ENCODE results near the gene GLB1L3.
"Not testable (repeated sequence)": the region's sequence is repeated elsewhere in the genome, so short reads cannot be mapped to it uniquely, and the experiment has no call there.

The GLB1L3 gene

DNA sequence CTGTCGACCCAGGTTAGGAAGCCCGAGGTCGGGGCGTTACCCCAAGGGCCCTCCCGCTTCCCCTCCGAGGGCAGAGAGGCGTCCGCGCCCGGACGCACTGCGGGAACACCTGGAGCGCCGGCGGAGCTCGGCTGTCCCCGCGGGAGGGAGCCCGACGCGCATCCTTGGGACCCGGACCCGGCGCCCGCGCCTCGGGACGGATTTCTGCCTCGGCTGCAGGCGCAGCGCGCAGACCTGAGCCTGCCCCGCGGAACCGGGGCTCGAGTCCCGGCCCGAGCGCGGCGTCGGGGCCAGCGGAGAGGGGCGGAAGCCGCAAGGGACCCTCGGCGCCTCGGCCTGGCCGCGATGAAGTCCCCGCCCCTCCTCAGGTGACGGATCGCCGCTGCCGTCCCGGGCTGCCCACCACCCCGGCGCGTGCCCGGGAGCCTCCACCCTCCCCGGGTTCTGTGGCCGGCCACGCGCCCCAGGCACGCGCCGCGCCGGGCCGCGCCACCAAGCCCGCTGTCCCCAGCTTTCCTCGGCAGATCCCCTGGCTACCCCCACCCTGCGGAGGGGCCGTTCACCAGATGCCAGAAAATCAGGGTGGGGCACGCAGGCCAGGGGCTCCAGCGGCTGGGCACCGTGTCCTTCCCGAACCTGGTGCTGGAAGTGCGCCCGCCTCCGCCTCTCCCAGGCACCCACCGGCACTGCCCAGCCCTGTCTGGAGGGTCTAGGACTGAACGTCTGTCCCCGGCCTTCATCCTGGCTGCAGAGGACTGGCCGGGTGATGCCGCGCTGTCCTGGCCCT, 410 bp downstream of the GLB1L3 start:
- no peak for DNase-seq

GRCh38 chr11:134277183-134278001, 1.2 kb downstream of the GLB1L3 start:
- DNase-seq = no peak

DNA sequence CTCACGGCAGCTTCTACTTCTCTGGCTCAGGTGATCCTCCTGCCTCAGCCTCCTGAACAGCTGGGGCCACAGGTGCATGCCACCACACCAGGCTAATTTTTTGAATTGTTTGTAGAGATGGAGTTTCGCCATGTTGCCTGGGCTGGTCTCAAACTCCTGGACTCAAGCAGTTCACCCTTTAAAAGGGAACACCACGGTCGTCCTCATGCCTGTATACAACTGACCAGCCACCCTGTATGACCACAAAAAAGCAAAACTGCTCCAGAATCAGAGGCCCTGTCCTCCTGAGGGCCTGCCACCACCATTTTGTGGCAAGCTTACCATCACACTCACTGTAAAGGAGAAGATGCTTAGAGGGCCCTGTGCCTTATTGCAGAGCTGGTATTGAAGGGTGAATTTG, 2.2 kb downstream of the GLB1L3 start:
- DNase-seq = no peak

GRCh38 chr11:134281635-134282034, 5.5 kb downstream of the GLB1L3 start:
- not testable (repeated sequence) for DNase-seq

- DNase-seq = no peak
Measured at GRCh38 chr11:134282121-134283045, 6.2 kb downstream of the GLB1L3 start.

GRCh38 chr11:134283461-134284230, 7.5 kb downstream of the GLB1L3 start:
- no peak for DNase-seq

DNA sequence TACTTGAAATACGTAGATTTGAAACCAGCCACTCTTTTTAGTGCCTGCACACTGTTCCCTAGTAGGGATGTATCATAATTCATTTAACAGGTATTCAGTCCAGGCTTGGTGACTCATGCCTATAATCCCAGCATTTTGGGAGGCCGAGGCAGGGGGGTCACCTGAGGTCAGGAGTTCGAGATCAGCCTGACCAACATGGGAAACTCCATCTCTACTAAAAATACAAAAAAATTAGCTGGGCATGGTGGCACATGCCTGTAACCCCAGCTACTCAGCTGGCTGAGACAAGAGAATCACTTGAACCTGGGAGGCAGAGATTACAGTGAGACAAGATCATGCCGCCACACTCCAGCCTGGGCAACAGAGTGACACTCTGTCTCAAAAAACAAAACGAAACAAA, 8.2 kb downstream of the GLB1L3 start:
- DNase-seq = not testable (repeated sequence)

DNA sequence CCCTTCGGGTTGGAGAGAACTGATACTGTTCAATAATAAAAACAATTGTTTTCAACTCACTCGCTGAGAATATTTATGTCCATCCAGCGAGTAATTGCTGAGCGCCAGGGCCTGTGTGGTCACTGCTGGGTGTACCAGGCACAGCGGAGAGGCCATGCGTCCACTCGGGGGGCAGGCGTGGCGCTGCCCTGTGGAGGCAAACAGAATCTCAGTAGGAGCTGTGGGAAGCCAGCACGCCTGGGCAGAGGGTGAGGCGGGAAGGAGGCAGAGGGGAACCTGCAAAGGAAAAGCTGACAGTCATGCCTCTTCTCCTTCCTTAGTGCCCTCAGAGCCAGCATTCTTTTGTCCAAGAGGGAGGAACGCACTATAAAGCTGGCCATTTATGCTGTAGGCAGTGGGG, 11.4 kb downstream of the GLB1L3 start:
- DNase-seq = no peak

- DNase-seq = no peak
Measured at GRCh38 chr11:134288486-134288885, 12.3 kb downstream of the GLB1L3 start.

GRCh38 chr11:134289167-134289566, 13.0 kb downstream of the GLB1L3 start:
- DNase-seq = no peak

- no peak for DNase-seq
Measured at GRCh38 chr11:134289789-134290188, 13.6 kb downstream of the GLB1L3 start.

- no peak for DNase-seq
Measured at GRCh38 chr11:134290646-134291045, 14.5 kb downstream of the GLB1L3 start.

GRCh38 chr11:134291196-134291595, 15.0 kb downstream of the GLB1L3 start:
- no peak for DNase-seq

DNA sequence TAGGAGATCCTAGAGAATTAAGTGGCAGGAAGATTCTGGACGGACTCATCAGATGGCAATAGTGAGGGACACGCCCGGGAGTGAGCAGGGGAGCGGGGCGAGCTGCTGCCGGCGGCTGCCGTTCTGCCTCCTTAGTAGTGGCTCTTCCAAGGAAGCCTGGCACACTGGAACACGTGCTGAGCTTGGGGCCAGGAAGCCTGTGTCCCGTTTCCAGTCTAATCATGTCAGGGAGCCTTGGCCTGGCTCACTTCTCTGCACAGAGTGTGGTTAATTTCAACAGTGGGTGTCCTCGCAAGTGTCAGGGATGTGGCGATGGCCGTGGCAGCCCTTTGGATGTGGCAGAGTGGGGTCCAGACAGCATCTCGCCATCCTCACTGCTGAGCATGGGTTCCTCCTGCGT, 16.5 kb downstream of the GLB1L3 start:
- DNase-seq = no peak

DNA sequence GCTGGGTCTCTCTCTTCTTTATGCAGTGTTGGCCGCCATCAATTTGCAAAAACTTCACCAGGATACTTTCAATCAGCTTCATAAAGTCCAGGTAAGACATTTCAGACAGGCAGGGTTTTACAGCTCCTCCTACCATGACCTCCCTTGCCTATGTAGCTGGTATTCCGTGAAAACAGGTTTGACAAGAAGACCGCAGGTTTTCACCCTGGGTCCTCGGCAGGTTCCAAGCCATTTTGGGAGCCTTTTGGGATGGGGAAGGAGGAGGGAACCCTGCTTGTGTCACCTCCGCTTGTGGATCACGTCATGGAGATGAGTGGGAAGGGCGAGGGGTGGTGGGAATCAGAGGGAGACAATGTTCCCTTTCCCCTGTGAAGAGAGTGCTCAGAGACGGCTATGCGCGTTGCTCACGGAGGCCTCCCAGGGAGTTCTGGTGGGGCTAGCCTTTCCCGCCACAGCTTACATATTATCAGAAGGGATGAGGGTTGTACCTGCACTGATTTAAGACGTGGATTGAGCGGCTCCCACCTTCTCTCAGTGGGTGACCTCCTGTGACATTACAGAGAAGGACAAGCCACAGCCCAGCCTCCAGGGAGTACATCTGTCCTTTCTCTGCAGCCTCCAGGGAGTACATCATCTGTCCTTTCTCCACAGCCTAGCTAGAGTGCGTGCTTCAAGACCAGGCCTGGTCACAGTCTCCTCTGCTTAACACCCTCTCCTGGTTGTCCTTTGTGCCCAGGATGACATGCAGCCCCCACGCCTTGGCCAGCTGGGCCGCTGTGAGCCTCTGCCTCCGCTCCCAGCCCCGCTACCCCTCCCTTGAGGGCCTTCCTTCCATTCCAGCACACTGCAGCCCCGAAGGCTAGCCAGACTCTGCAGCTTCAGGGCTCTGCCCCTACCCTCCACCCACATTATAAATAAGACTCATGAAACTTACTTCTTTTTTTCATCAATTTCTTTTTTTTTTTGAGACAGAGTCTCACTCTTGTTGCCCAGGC, 17.2 kb downstream of the GLB1L3 start:
- DNase-seq = no peak

- DNase-seq = no peak
Measured at GRCh38 chr11:134294664-134295063, 18.5 kb downstream of the GLB1L3 start.

GRCh38 chr11:134312223-134312622, 36.0 kb downstream of the GLB1L3 start:
- no peak for DNase-seq

DNA sequence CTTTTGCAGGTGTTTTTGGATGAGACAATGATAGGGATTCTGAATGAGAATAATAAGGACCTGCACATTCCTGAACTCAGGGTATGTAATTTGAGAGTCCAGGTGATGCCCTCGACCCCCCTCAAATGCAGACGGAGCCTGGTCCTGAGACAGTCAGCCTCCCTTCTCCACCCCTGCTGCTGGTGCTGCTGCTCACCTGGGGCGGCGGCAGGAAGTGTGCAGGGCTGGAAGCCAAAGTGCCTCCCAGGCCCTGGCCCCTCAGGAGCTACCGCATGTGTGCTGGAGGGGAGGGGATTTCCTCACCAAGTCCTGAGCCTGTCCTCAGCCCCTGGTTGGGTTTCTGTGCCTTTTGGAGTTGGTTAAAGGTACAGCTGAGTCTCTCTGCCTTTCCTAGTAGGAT, 36.6 kb downstream of the GLB1L3 start:
- DNase-seq = no peak

DNA sequence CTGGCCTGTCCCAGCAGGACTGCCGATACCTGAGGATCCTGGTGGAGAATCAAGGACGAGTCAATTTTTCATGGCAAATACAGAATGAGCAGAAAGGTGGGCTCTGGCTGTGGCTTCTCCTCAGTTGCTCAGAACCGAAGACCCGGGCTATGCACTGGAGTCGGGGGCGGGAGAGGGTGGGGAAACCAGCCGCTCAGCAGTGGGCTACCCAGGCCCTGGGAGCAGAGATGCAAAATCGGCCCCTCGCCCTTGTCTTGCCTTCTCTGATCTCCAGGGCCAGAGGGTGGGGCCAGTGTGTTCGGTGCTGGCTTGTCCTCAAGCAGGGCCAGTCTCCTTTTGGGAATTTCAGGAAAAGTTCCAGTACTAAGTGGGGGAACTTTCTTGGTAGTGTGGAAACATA, 37.2 kb downstream of the GLB1L3 start:
- DNase-seq = no peak

DNA sequence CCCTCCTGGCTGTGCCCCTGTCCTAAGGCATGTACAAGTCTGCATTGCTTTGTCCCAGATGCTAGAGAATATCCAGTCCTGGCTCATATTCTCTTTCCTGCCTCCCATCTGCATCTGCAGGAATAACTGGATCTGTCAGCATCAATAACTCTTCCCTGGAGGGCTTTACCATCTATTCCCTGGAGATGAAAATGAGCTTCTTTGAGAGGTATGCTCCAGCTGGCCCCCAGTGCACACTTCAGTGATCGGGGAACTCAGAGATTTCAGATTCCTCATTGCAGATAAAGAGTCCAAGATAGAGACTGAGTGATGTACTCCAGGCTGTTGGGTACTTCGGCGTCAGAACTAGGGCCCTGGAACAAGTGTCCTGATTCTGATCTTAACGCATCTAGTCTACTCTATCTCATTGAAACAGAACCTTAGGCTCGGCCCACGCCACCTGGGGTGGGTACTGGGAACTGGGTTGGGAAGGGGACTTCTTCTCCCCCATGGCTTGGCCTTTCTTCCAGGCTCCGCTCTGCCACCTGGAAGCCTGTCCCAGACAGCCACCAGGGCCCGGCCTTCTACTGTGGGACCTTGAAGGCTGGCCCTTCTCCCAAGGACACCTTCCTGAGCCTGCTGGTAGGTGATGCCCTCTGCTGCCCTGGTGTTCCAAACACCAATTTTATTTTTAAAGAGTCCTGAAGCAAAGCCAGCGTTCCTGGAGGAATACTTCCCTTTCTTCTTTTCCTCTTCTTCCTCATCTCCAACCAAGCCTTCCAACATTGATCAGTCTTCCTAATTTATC, 37.8 kb downstream of the GLB1L3 start:
- no peak for DNase-seq
